Measurements from ENCODE around the gene KIF16B.

Gene KIF16B

DNA sequence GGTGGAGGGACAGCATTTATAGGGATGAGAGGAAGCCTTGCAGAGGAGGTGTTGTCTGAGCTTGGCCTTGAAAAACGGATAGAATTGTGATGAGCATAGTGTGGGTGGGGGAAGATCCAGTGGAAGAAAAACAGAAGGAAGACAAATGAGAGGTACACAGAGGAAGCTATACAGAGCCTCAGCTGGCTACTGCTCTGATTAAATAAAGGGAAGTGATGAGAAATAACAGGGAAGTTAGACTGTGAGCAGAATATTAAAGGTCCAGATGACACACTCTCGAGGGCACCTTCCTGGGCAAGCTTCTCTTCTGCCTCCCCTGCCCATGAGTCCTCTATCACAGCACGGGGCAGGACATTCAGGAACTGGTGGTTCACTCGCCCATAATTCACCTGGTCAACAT is 182.3 kb downstream of the KIF16B start:
- DNase-seq, result no peak

- DNase-seq, result no peak
Measured at GRCh38 chr20:16388731-16389130, 184.5 kb downstream of the KIF16B start.

DNA sequence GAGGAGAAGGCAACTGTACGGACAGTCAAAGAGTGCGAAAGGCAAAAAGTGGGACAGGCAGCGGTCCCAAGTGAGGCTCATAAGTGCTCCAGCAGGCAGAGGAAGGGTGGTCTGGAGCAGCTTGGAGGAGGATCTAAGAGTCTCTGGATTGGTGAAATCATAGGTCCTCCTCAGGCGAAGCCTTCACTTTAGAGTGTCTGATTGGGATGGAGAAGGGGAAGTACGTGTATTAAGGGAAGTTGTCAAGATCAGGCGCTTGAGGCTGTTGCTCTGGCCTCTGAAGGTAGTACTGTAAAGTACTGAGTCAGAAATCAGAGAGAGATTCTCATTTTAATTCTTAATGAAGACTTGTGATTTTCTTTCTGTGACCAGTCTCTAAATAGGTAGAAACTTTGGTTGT is 185.6 kb downstream of the KIF16B start:
- no peak for DNase-seq

GRCh38 chr20:16385891-16386290 is 187.4 kb downstream of the KIF16B start:
- peak; percentile 32 for DNase-seq

GRCh38 chr20:16385462-16385861 is 187.8 kb downstream of the KIF16B start:
- peak; percentile 28 for DNase-seq

DNA sequence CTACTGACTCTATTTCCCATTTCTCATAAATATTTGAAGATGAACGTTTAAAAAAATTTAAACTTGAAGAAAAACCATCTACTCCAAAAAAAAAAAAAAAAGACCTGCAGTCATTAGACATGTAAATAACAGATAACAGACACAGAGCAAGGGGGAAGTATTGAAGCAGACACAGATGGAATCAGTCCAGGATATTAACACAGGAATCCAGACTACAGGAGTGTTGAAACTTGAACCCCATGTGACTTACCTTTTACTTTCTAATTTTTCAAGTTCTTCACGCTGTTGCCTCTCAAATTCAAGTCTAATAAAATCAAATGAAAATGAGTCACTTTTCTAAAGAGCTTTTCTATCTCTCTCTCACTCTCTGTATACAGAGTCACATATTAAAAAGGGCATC is 191.8 kb downstream of the KIF16B start:
- DNase-seq, result no peak

- DNase-seq, result no peak
Measured at GRCh38 chr20:16378712-16379370, 194.4 kb downstream of the KIF16B start.

- DNase-seq, result no peak
Measured at GRCh38 chr20:16378122-16378521, 195.1 kb downstream of the KIF16B start.

GRCh38 chr20:16369441-16369840 is 203.8 kb downstream of the KIF16B start:
- DNase-seq, result no peak

DNA sequence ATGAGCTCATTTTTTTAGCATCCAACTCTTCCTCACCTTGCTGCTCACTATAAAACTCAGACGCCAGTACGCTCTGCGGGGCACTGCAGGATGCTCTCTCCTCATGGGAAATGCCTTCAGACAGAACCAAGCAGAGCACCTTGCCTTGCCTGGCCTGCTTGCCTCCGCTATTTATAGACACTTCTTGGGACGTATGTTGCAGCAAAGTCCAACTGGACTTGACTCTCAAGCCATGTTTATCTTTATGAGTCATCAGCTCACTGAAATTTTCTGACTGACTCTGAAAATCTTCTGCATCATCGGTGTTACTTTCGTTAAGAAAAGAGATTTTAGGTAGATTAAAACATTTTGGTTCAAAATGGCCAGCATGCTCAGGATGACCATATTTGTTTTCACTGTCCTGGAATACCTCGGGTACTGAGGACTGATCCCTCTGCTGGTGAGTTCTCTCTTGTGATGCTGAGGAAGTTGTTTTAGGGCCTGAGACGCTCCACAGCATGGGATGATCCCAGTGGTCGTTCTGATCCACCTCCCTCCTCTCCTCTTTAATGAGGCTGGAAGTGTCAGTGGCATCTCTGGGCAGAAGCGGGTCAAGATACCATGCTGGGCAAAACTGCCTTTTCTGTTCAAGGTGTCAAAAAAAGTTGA is 204.5 kb downstream of the KIF16B start:
- no peak for DNase-seq

DNA sequence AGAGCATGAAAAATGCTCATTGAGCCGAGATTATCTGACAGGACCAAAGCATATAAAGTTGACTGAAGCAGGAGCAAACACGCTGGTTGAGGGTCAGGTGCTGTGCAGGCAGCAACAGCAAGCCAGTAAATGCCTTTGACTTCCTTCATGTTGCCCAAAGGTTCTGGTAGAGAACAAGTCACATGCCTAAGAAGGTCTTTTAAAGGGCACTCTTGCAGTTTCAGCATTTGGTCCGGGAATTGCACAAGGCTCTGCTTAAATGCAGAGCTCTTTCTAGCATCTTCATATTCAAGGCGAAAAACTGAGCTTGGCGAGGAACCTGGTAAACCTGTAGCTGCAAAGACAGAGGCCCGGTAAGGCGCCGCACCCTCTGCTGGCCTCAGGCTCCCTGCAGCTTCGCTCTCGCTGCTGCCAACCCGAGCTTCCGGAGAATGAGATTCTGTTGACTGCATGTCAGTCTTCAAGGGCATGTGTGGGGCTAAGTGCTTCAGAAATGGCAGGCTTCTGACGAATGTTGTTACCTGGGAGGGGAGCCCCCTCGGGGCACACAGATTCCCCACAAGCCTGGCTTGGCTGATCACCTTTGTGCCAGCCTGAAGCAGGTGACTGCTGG is 205.2 kb downstream of the KIF16B start:
- DNase-seq, result no peak

DNA sequence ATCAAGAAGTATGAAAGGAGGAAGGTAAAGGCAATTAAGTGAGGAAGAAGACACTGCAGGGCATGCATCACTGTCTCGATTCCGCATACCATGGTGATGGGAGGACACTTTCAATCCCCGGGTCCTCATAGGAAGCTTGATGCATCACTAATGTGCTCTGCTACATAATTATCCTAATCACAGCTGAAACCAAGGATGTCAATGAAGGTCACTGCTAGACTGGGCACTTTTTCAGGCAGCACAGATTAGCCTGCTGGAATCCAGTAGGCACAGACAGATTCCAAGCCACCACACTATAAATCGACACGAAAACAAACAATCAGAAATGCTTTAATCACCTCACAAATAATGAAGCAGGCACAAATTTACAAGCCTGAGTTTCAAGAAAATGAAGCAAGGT is 206.7 kb downstream of the KIF16B start:
- no peak for DNase-seq

- no peak for DNase-seq
Measured at GRCh38 chr20:16364320-16364687, 208.9 kb downstream of the KIF16B start.

DNA sequence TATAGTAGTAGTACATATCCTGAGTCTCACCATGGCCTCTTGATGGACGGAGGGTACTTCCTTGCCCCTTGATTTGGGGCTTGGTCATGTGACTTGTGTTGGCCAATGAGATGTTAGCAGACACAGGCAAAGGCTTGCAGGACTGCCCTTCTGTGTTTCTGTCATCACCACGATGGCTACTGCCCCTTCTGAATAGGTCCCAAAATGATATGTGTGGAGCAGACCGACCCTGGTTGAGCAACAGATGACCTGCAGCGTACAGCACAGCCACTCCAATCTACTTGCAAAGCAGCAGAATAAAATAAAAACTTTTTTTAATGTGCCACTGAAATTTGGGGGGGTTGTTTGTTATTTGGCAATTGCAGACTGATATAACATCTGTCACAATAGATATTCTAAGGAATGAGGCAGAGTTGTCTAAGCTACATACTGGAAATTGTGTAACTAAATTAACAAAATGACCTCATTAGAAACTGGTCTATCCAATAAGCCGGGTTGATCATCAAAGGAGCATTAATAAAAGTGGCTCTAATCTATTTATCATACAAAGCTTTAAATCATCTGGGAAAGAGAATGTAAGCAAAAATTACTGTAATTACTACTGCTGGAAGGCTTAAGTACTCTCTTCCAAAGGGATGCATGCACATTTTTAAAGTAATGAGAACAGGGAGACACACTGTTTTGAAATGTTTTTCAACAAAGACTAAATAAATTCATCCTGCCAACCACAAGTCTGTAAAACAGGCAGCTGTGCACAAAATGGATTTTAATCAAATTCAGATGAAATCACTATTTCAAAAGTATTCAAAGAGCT is 209.5 kb downstream of the KIF16B start:
- no peak for DNase-seq

DNA sequence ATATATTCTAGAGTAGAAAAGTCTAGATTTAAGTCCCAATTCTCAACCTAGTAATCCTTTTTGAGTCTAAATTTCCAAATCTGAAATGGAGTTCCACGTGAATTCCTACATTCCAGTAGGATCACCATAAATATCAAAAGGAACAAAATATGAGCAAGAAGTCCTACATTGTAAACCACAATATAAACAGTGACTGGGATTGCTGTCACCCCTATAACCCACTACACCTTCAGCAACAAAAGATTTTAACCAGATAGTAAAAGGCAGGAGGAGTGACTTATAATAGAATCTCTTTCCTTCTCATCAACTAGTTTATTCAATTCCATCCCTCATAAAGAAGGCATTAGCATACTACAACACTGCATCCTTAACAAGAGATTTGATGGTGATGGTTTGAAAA is 210.6 kb downstream of the KIF16B start:
- DNase-seq, result no peak

DNA sequence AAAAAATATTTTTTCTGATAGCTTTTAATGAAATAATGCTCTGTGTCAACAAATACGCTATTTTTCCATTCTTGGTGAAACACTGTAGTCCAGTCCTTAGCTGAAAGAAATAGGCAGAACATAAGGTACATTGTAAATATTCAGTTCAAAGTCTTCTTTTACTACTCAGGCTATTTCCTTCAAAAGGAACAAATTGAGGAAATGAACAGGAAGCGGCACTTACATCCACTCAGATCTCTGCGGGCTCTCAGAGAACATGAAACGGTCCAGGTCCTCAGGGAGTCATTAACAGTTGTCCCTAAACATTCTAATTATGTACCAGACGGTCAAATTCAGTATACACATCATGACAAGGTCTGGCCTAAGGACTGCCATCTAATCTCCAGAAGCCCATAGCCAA is 212.6 kb downstream of the KIF16B start:
- DNase-seq, result no peak

DNA sequence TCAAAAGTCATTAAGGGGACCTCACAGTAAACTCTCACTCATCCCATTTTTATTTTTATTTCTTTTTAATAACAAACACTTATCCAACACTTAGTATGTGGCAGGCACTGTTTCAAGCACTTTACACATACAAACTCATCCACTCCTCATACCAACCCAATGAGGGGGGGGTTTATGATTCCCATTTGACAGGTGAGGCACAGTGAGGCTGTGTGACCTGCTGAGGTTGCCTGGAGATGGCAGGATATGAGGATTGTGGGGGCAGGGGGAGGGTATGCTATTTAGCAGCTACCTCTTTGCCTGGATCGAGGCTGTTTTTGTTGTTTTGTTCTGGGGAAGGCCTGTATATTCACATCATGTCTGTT is 219.8 kb downstream of the KIF16B start:
- DNase-seq, result no peak

GRCh38 chr20:16352751-16353416 is 220.4 kb downstream of the KIF16B start:
- no peak for DNase-seq

DNA sequence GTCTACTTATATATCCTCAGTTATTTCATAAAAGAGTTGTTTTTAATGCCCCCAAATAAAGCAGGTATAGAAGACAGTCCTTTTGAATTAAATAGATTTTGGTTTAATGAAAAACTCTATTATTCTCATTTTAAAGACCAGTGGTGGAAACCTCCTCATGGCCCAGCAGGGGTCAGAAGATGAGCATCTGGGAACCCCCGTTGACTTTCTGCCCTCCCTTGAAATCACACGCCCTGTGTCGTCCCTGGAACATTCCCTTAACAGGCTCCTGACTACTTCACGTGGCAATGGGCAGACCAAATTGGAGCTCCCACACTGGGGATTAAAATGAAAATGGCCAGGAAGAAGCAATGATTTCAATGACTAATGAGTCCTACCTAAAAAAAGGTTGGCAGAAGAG is 220.9 kb downstream of the KIF16B start:
- DNase-seq, result no peak

DNA sequence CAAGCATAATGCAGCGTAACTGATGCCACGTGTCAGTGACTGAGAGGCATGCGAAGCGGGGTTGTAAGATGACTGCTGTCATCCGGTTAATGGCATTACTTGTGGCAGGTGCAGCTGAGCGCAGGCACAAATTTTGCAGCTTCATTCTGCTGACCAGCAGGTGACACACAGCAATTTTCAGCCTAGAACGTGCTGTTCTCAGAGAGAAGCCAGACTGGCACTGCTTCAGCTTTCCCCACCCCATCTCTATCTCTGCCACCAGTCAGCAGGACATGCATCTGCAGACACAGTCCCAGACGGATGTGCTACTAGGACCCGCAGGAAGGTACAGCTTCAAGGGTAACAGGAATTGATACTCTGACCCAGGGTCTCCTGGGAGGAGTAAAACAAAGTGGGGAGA is 221.8 kb downstream of the KIF16B start:
- DNase-seq, result no peak

GRCh38 chr20:16350465-16350864 is 222.8 kb downstream of the KIF16B start:
- peak; percentile 6 for DNase-seq

DNA sequence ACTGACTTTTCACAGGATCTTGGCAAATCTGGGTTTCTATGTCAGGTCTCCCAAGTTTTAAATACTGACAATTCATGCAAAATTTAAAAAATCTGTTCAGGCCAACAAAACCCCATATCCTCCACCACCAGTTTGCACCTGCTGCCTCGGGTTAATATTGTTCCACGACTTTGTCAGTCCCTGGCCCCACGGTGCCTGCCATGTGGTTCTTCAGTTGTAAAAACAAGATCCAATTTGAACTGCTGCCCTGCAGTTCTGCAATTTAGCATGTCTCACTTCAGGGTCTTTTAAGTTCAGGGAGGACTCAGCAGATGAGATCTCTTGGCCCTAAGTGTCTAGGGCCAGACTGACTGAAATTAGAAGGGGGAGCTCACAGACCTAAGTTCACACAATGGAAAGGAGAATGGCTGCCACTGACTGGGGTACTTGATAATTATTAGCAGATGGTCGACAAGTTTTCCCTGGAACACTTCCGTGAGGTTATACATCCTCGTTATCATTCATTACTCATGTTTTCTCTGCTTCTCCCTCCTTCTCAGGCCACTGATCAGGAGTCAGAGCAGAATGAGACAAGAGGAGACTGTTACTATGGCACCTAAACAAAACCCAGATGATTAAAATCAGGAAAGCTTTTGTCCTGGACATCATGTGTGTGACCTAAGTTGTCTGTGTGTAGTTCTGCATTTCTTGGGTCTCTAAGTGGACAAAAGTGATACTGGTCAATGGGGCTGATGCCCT is 223.6 kb downstream of the KIF16B start:
- DNase-seq, result peak; percentile 43

GRCh38 chr20:16346956-16347355 is 226.3 kb downstream of the KIF16B start:
- DNase-seq, result no peak

Data from kidney glomerular epithelial cell (primary cell).